GM12878 (cell line): ENCODE measurements around the gene PI4KA. TPM values are rescaled to one million over a fixed set of nuclear protein-coding genes. Genes with fewer than 3 reads are reported as not detected.

Experiments used
- ATAC-seq: fragments of 200-7000 bp; cut with Tn5 transposase; 3 replicates; pipeline ENCODE4 v1.9.1; 2020; ENCODE audit warnings: mild to moderate bottlenecking, moderate library complexity
- BruUV-seq: library from RNA; stranded (reverse); fragments of 400-500 nt; replicated peaks from 2 replicates; lab custom pipeline; 2021; lab: Mats Ljungman, UMichigan
- CTCF ChIA-PET: fragments of 300-600 bp; sonication (Branson Sonifier 250); formaldehyde crosslinking; extraction: SDS; loops from one replicate; lab custom pipeline; 2021; ENCODE audit warnings: inconsistent platforms; lab: Yijun Ruan, JAX
- POLR2A ChIA-PET: fragments of 350-600 bp; formaldehyde crosslinking; extraction: SDS; loops from one replicate; lab custom pipeline; 2021; ENCODE audit warnings: inconsistent platforms; lab: Charles Lee
- RAD21 ChIA-PET: fragments of 300-600 bp; sonication (Branson Sonifier 250); formaldehyde crosslinking; loops from one replicate; lab custom pipeline; 2023; ENCODE audit warnings: antibody characterized with exemption; ENCODE audit not compliant: unreplicated experiment; lab: Charles Lee
- SMC1A ChIA-PET: fragments of 300-600 bp; sonication (Branson Sonifier 250); formaldehyde crosslinking; loops from one replicate; lab custom pipeline; 2023; ENCODE audit not compliant: unreplicated experiment, uncharacterized antibody; lab: Charles Lee
- DNase-seq: peaks from one replicate; pipeline ENCODE4 v3.0.0-alpha.2; 2011; ENCODE audit warnings: low read depth, low spot score
- FAIRE-seq: peaks from 3 replicates; lab custom pipeline; 2011; peaks lifted over from hg19 to GRCh38; lab: Jason Lieb, UNC
- H2AFZ ChIP-seq: 2 replicates; pipeline ENCODE4 v1.6.0; 2011; ENCODE audit warnings: low read depth, low read length, control low read depth; ENCODE audit not compliant: control insufficient read depth
- H3K27ac ChIP-seq: 2 replicates; pipeline ENCODE4 v1.5.1; 2011; ENCODE audit warnings: control low read depth; ENCODE audit not compliant: control insufficient read depth, insufficient read depth
- H3K27me3 ChIP-seq, 2 experiments: replicated peaks in 1 of 2; 2 replicates each; pipeline versions ENCODE4 v1.6.0 to v1.6.1; 2011; ENCODE audit warnings: low read length in 1 of 2; ENCODE audit not compliant: control insufficient read depth in 2 of 2, insufficient read depth in 2 of 2
- H3K36me3 ChIP-seq, 2 experiments: 2 replicates each; pipeline ENCODE4 v1.5.1; 2011; ENCODE audit warnings: low read length in 1 of 2; ENCODE audit not compliant: control insufficient read depth in 2 of 2, insufficient read depth in 2 of 2
- H3K4me1 ChIP-seq: 2 replicates; pipeline ENCODE4 v1.6.1; 2011; ENCODE audit warnings: mild to moderate bottlenecking, low read length, moderate library complexity, mixed read lengths; ENCODE audit not compliant: control insufficient read depth, insufficient read depth
- H3K4me2 ChIP-seq: 2 replicates; pipeline ENCODE4 v1.6.0; 2011; ENCODE audit warnings: control low read depth; ENCODE audit not compliant: control insufficient read depth, insufficient read depth
- H3K4me3 ChIP-seq: fragments of 200-600 bp; sonication (generic); 2 replicates; pipeline ENCODE4 v1.5.1; 2016
- H3K79me2 ChIP-seq: 2 replicates; pipeline ENCODE4 v1.6.0; 2011; ENCODE audit warnings: low read length; ENCODE audit not compliant: control insufficient read depth, insufficient read depth
- H3K9ac ChIP-seq: 2 replicates; pipeline ENCODE4 v1.8.0; 2011; ENCODE audit warnings: low read length, control low read depth, mixed read lengths; ENCODE audit not compliant: control insufficient read depth, insufficient read depth
- H3K9me3 ChIP-seq: replicated peaks from 3 replicates; pipeline ENCODE4 v1.5.1; 2011; ENCODE audit warnings: mild to moderate bottlenecking, low read length; ENCODE audit not compliant: control insufficient read depth, insufficient read depth
- H4K20me1 ChIP-seq: 2 replicates; pipeline ENCODE4 v1.6.0; 2011; ENCODE audit not compliant: control insufficient read depth, insufficient read depth
- BHLHE40 ChIP-seq, 2 experiments: fragments of 450-650 bp in 1 of 2; IDR thresholded peaks; 2 replicates each; pipeline ENCODE4 v1.6.1; 2011 to 2017; ENCODE audit warnings: low read depth in 2 of 2, borderline replicate concordance in 1 of 2, improper control_type of control experiment in 1 of 2, low read length in 1 of 2, mild to moderate bottlenecking in 1 of 2
- CBX3 ChIP-seq: fragments of 200-600 bp; sonication (generic); IDR thresholded peaks from 2 replicates; pipeline ENCODE4 v1.6.1; 2016; ENCODE audit warnings: low read depth, borderline replicate concordance
- CHD4 ChIP-seq: fragments of 200-600 bp; sonication (generic); IDR thresholded peaks from 2 replicates; pipeline ENCODE4 v1.6.1; 2016; ENCODE audit warnings: mild to moderate bottlenecking
- CREM ChIP-seq: IDR thresholded peaks from 2 replicates; pipeline ENCODE4 v1.6.1; 2014; ENCODE audit warnings: antibody characterized with exemption, low read depth
- FOXM1 ChIP-seq: IDR thresholded peaks from 2 replicates; pipeline ENCODE4 v1.6.1; 2012; ENCODE audit warnings: low read depth, mild to moderate bottlenecking, inconsistent platforms, low read length, moderate library complexity
- IKZF2 ChIP-seq, 2 experiments: fragments of 450-650 bp; IDR thresholded peaks; 2 replicates each; pipeline ENCODE4 v1.6.1; 2017; ENCODE audit warnings: mild to moderate bottlenecking in 2 of 2, moderate library complexity in 2 of 2
- NFYA ChIP-seq: IDR thresholded peaks from 2 replicates; pipeline ENCODE4 v1.6.1; 2011; ENCODE audit warnings: low read depth, mild to moderate bottlenecking, low read length, improper control_type of control experiment, borderline replicate concordance
- POU2F2 ChIP-seq: IDR thresholded peaks from 3 replicates; pipeline ENCODE4 v1.6.1; 2011; ENCODE audit warnings: low read depth, mild to moderate bottlenecking, low read length, borderline replicate concordance
- SP1 ChIP-seq: IDR thresholded peaks from one replicate; pipeline ENCODE4 v1.6.1; 2011; ENCODE audit warnings: low read depth, low read length
- STAT3 ChIP-seq: IDR thresholded peaks from 2 replicates; pipeline ENCODE4 v1.6.1; 2011; ENCODE audit warnings: low read depth, low read length, improper control_type of control experiment
- SUZ12 ChIP-seq: fragments of 200-600 bp; sonication (generic); IDR thresholded peaks from one replicate; pipeline ENCODE4 v1.6.1; 2018; ENCODE audit warnings: antibody characterized with exemption, mild to moderate bottlenecking; ENCODE audit not compliant: unreplicated experiment
- ZBTB11 ChIP-seq: fragments of 450-650 bp; formaldehyde crosslinking; IDR thresholded peaks from 2 replicates; pipeline ENCODE4 v1.5.0; 2022; ENCODE audit warnings: mild to moderate bottlenecking, missing genetic modification characterization
- WGBS: methylation state at CpG from one replicate; pipeline ENCODE4 v1.1.6; 2016; ENCODE audit warnings: low lambda C conversion rate; ENCODE audit not compliant: insufficient replicate concordance, insufficient coverage; ENCODE audit errors: missing lambda C conversion rate; 5-methylcytosine and 5-hydroxymethylcytosine counted together
- in situ Hi-C: fragments of 300-500 bp; cut with MboI; formaldehyde crosslinking; loops from 9 replicates; pipeline ENCODE4 v1.14.3; 2018; ENCODE audit warnings: mixed read lengths
- intact Hi-C: fragments of 100-400 bp; cut with micrococcal nuclease; formaldehyde crosslinking; loops from one replicate; pipeline ENCODE4 v1.14.2; 2022; ENCODE audit not compliant: unreplicated experiment
- polyA plus RNA-seq, 11 experiments: library from polyadenylated mRNA; depleted of rRNA in 4 of 11; unstranded in 6 of 11; stranded (reverse) in 5 of 11; fragments of >200 nt; fragmentation: Nextera tagmentation in 4 of 11; fragmentation: Illumina TruSeq in 1 of 11; extraction: Ambion mirVana in 4 of 11; extraction: Trizol in 1 of 11; gene quantifications; 1 replicate in 1 of 11; 2 replicates in 10 of 11; pipeline versions ENCODE4 v1.2.1 to v1.2.3, GENCODE V29; 2011 to 2016; ENCODE audit warnings: inconsistent platforms in 2 of 11, missing spikeins in 2 of 11, low read depth in 1 of 11
- total RNA-seq, 4 experiments: library from RNA; depleted of rRNA in 3 of 4; stranded (reverse); fragments of >200 nt in 3 of 4; fragmentation: Illumina TruSeq in 1 of 4; extraction: Trizol in 1 of 4; gene quantifications; 2 replicates each; pipeline versions ENCODE4 v1.2.1 to v1.2.3, GENCODE V29; 2013 to 2021
- TF ChIP-seq, protein P1 (sequence below): fragments of 450-650 bp; IDR thresholded peaks from 2 replicates; pipeline ENCODE4 v1.6.1; 2016; ENCODE audit warnings: mild to moderate bottlenecking
- TF ChIP-seq, protein P2 (sequence below): fragments of 450-650 bp; IDR thresholded peaks from 2 replicates; pipeline ENCODE4 v1.6.1; 2014; ENCODE audit warnings: mild to moderate bottlenecking
- TF ChIP-seq, protein P3 (sequence below): fragments of 450-650 bp; IDR thresholded peaks from 2 replicates; pipeline ENCODE4 v1.6.1; 2016; ENCODE audit warnings: mild to moderate bottlenecking

Gene PI4KA
- total and polyA plus RNA-seq, 10 of the 15 experiments (the other 5 are each of a cell fraction or from before 2014, with no cell fraction given) = 4.2 to 78.4 (median 42.1) TPM

DNA sequence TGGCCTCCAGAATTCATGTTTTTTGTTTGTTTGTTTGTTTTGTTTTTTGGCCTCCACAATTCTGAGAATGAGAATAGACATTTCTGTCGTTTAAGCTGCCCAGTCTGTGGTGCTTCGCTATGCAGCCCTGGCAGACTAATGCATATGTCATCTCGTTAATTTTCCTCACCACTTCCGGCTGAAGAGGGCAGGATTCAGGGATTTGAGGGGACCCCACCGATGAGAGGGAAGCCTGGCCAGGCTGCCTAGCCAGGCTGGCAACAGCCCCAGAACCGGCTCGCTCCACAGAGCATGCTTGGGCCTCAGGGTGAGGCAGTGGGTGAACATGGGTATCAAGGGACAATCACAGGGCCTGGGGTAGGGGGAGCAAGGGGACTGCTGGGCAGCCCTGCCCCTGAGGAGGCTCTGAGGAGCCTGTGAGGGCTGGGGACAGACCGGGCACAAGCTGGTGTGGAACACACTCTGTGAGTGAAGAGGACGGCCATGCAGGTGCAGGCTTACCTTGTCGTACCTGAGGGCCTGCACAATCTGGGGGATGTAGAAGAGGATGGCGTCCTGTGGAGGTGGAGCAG lies 132.5 kb downstream of the PI4KA start:
- Histone ChIP-seq H3K4me1 (no peaks in the 10 kb centered on the region; the same call in 1 of the 2 replicates), H3K27ac (no peak overlapping the region), H3K9me3 (no peaks in the 10 kb centered on the region), H3K4me3 (no peak overlapping the region), H3K9ac (no peak overlapping the region), H3K36me3 (peaks cover 6 to 7% of the 10 kb centered on the region in 2 experiments; a peak in 3 of 4 replicates), H4K20me1 (no peaks in the 10 kb centered on the region), H3K79me2 (no peaks in the 10 kb centered on the region), H3K4me2 (no peak overlapping the region), H2AFZ (no peak overlapping the region), H3K27me3 (no peaks in the 10 kb centered on the region)
- POLR2A ChIA-PET = no interaction called here
- no peak for DNase-seq
- intact Hi-C loops = no loop called here
- CTCF ChIA-PET = no interaction called here
- no peak for FAIRE-seq
- RAD21 ChIA-PET = no interaction called here
- SMC1A ChIA-PET = no interaction called here
- no TSS peak for BruUV-seq
- ATAC-seq = no peak
- in situ Hi-C loops = no loop called here
- 93% methylated on average over 11 of the region's 11 CpGs for WGBS
- no peak for TF ChIP-seq BHLHE40 (IDR thresholded peaks at IDR 0.05; ENCODE audit: borderline replicate concordance in 1 of 2, low read depth in 2 of 2, low read length in 1 of 2)
- no peak for TF ChIP-seq POU2F2
- TF ChIP-seq, protein P1, sequence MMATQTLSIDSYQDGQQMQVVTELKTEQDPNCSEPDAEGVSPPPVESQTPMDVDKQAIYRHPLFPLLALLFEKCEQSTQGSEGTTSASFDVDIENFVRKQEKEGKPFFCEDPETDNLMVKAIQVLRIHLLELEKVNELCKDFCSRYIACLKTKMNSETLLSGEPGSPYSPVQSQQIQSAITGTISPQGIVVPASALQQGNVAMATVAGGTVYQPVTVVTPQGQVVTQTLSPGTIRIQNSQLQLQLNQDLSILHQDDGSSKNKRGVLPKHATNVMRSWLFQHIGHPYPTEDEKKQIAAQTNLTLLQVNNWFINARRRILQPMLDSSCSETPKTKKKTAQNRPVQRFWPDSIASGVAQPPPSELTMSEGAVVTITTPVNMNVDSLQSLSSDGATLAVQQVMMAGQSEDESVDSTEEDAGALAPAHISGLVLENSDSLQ = no peak
- TF ChIP-seq NFYA = no peak
- no peak for TF ChIP-seq CBX3
- no peak for TF ChIP-seq SP1
- TF ChIP-seq SUZ12 = no peak
- no peak for TF ChIP-seq ZBTB11
- no peak for TF ChIP-seq STAT3
- no peak for TF ChIP-seq CHD4
- TF ChIP-seq FOXM1 = no peak
- TF ChIP-seq, protein P2, sequence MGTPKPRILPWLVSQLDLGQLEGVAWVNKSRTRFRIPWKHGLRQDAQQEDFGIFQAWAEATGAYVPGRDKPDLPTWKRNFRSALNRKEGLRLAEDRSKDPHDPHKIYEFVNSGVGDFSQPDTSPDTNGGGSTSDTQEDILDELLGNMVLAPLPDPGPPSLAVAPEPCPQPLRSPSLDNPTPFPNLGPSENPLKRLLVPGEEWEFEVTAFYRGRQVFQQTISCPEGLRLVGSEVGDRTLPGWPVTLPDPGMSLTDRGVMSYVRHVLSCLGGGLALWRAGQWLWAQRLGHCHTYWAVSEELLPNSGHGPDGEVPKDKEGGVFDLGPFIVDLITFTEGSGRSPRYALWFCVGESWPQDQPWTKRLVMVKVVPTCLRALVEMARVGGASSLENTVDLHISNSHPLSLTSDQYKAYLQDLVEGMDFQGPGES = no peak
- TF ChIP-seq IKZF2 (IDR thresholded peaks at IDR 0.05) = no peak
- TF ChIP-seq CREM = no peak
- TF ChIP-seq, protein P3, sequence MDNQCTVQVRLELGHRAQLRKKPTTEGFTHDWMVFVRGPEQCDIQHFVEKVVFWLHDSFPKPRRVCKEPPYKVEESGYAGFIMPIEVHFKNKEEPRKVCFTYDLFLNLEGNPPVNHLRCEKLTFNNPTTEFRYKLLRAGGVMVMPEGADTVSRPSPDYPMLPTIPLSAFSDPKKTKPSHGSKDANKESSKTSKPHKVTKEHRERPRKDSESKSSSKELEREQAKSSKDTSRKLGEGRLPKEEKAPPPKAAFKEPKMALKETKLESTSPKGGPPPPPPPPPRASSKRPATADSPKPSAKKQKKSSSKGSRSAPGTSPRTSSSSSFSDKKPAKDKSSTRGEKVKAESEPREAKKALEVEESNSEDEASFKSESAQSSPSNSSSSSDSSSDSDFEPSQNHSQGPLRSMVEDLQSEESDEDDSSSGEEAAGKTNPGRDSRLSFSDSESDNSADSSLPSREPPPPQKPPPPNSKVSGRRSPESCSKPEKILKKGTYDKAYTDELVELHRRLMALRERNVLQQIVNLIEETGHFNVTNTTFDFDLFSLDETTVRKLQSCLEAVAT = no peak
